Activated CD8-positive, alpha-beta T cell treated with anti-CD3 and anti-CD28 coated beads for 36 hours (primary cell): ENCODE results near the gene FBXW7. TPM values are rescaled to one million over a fixed set of nuclear protein-coding genes. Genes with fewer than 3 reads are reported as not detected.

Experiments used
- ATAC-seq: fragments of 200-7000 bp; cut with Tn5 transposase; one replicate; pipeline ENCODE4 v1.10.0; 2021; ENCODE audit warnings: mild to moderate bottlenecking, moderate library complexity
- CTCF ChIA-PET: fragments of 350-600 bp; sonication (Branson Sonifier 250); formaldehyde crosslinking; loops from one replicate; lab custom pipeline; 2021; ENCODE audit warnings: antibody characterized with exemption; lab: Charles Lee
- POLR2A ChIA-PET: fragments of 350-600 bp; sonication (Branson Sonifier 250); formaldehyde crosslinking; loops from one replicate; lab custom pipeline; 2021; ENCODE audit warnings: antibody characterized with exemption; lab: Charles Lee
- DNase-seq: peaks from one replicate; pipeline ENCODE4 v3.0.0-alpha.2; 2020
- H3K27ac Mint-ChIP-seq: one replicate; pipeline ENCODE4 v1.8.0; 2021; ENCODE audit warnings: mild to moderate bottlenecking, mixed read lengths
- H3K27me3 Mint-ChIP-seq: one replicate; pipeline ENCODE4 v1.8.0; 2021; ENCODE audit warnings: mixed read lengths
- H3K36me3 Mint-ChIP-seq: one replicate; pipeline ENCODE4 v1.8.0; 2021; ENCODE audit warnings: low read depth, mixed read lengths
- H3K4me1 Mint-ChIP-seq: one replicate; pipeline ENCODE4 v1.8.0; 2021; ENCODE audit warnings: low read depth, mixed read lengths
- H3K4me3 Mint-ChIP-seq: one replicate; pipeline ENCODE4 v1.8.0; 2021; ENCODE audit warnings: mild to moderate bottlenecking, moderate library complexity, mixed read lengths
- H3K9me3 Mint-ChIP-seq: one replicate; pipeline ENCODE4 v1.8.0; 2021; ENCODE audit warnings: mixed read lengths
- intact Hi-C: fragments of 100-400 bp; cut with micrococcal nuclease; formaldehyde crosslinking; loops from one replicate; pipeline ENCODE4 v1.10.0; 2022
- total RNA-seq, 2 experiments: library from RNA; stranded (reverse); gene quantifications; one replicate each; pipeline ENCODE4 v1.2.3, GENCODE V29; 2021
- TF ChIP-seq, protein P1 (sequence below): fragments of 200-600 bp; IDR thresholded peaks from one replicate; pipeline ENCODE4 v1.8.0; 2022; ENCODE audit warnings: antibody characterized with exemption, mild to moderate bottlenecking

FBXW7 gene
- total RNA-seq, 2 experiments from 2014 or later: 32.6 to 35.1 TPM

DNA sequence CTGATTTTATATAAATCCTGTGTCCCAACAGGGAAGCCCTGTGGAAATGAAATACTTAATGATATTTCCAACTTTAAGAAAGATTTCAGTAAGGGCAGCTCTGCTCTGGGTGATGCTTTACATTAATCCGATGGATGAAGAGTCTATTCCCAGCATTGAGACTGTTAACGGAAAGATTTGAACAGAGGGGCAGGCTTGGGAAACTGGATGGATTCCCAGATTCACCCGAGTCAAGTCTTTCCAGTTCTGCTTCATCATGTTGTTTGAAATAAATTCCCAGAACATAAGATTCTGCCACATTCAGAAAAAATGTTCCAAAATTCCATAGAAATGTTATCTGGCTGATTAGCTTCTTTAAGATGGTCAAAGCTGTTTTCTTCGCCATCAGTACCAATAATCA lies 246.0 kb downstream of the FBXW7 start:
- TF ChIP-seq, protein P1, sequence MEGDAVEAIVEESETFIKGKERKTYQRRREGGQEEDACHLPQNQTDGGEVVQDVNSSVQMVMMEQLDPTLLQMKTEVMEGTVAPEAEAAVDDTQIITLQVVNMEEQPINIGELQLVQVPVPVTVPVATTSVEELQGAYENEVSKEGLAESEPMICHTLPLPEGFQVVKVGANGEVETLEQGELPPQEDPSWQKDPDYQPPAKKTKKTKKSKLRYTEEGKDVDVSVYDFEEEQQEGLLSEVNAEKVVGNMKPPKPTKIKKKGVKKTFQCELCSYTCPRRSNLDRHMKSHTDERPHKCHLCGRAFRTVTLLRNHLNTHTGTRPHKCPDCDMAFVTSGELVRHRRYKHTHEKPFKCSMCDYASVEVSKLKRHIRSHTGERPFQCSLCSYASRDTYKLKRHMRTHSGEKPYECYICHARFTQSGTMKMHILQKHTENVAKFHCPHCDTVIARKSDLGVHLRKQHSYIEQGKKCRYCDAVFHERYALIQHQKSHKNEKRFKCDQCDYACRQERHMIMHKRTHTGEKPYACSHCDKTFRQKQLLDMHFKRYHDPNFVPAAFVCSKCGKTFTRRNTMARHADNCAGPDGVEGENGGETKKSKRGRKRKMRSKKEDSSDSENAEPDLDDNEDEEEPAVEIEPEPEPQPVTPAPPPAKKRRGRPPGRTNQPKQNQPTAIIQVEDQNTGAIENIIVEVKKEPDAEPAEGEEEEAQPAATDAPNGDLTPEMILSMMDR: no peak
- intact Hi-C loops: no loop called here
- Mint-ChIP-seq H3K4me1 (no peaks in the 10 kb centered on the region), H3K9me3 (no peaks in the 10 kb centered on the region), H3K36me3 (no peaks in the 10 kb centered on the region), H3K4me3 (no peak overlapping the region), H3K27ac (no peak overlapping the region), H3K27me3 (no peaks in the 10 kb centered on the region)
- DNase-seq: no peak
- ChIA-PET CTCF (interaction anchor here (1.1 kb wide), 1 partner anchor 18 kb away, joined by 3 read pairs; no protein-coding TSS in a partner anchor), POLR2A (interaction anchor here (1.3 kb wide), 1 partner anchor 13 kb away, joined by 4 read pairs; no protein-coding TSS in a partner anchor)
- no peak for ATAC-seq

DNA sequence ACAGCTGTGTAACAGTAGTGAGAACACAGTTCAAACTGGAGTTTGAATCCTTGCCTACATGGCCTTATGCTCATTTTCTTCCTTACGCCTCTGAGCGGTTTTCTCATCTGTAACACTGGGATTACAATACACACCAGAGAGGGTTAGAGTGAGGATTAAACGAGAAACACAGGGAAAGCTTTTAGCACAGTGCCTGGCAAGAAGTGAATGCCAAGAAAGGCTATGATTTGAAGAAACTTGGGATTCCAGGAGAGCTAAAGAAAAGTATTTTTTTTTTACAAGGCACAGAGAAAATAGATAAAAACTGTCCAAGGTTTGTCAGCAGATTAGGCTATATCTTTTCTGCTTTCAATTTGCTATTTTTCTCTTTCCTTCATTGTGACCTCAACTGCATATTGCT lies 246.4 kb downstream of the FBXW7 start:
- no peak for DNase-seq
- no peak overlapping the region for H3K4me3 Mint-ChIP-seq

DNA sequence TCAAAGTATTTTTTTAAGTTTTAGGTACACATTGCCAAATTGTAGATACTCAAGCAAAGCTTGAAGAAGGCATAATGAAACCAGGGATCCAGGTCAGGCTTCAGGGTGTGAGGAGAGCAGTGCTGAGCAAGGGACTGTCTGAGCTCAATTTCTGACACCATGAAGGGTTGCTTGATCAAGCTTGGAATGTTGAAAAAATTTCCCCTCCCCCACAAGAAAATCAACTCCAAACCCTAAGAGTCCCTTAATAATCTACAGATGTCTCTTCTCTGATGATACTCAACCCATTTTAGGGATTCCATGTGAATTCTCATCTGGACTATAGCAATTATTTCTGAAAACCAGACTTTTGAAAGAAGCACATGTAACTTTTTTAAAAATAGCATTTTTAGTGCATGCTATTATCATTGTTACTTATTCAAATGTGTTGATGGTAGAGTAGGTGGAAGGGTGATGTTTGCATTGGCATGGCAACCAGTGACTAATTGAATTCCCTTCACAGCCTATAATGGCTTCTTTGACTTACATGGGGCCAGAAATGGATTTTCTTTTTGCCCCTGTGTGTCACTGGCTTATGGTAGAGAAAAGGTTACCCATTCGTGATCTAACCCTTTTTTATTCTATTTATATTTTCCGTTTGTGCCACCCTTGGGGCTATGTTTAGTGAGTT lies 252.0 kb downstream of the FBXW7 start:
- Mint-ChIP-seq H3K36me3 (no peaks in the 10 kb centered on the region), H3K27ac (no peak overlapping the region), H3K4me1 (peaks cover 16% of the 10 kb centered on the region), H3K9me3 (peaks cover 1% of the 10 kb centered on the region), H3K4me3 (no peak overlapping the region), H3K27me3 (no peaks in the 10 kb centered on the region)
- DNase-seq (no peak), ATAC-seq (no peak)
- ChIA-PET POLR2A (no interaction called here), CTCF (interaction anchor here (1.1 kb wide), 1 partner anchor 12 kb away, joined by 3 read pairs; no protein-coding TSS in a partner anchor)
- intact Hi-C loops: no loop called here
- TF ChIP-seq, protein P1: no peak

More for the DNA sequence above, 246.4 kb downstream of the FBXW7 start:
- H3K27me3 Mint-ChIP-seq: no peaks in the 10 kb centered on the region
- CTCF ChIA-PET: interaction anchor here (1.1 kb wide), 1 partner anchor 18 kb away, joined by 3 read pairs; no protein-coding TSS in a partner anchor
- H3K27ac Mint-ChIP-seq: no peak overlapping the region
- intact Hi-C loops: no loop called here
- TF ChIP-seq, protein P1: no peak
- H3K9me3 Mint-ChIP-seq: peaks cover 1% of the 10 kb centered on the region
- no peaks in the 10 kb centered on the region for H3K4me1 Mint-ChIP-seq
- H3K36me3 Mint-ChIP-seq: no peaks in the 10 kb centered on the region
- POLR2A ChIA-PET: interaction anchor here (1.3 kb wide), 1 partner anchor 14 kb away, joined by 4 read pairs; no protein-coding TSS in a partner anchor
- no peak for ATAC-seq

DNA sequence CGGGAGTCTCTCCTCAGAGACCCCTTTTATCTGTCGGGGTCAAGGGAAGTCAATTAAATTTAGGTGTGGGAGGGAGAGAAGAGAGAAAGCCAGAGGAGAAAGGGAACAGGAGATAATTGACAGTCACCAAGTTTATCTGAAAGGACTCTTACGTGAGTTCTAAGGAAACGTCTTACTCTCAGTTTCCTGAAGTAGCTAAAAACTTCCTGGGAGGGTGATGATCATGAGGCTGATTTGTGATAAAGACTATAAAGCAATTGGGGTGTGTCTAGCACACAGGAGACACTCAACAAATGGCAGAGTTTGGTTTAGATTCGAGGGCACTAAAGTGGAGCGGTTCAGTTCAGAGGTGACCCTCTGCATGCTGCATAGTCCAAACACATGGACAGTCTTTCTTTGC lies 254.1 kb downstream of the FBXW7 start:
- Mint-ChIP-seq H3K27me3 (no peaks in the 10 kb centered on the region), H3K4me1 (peaks cover 16% of the 10 kb centered on the region), H3K9me3 (peaks cover 1% of the 10 kb centered on the region), H3K4me3 (no peak overlapping the region), H3K36me3 (no peaks in the 10 kb centered on the region), H3K27ac (no peak overlapping the region)
- DNase-seq (no peak), ATAC-seq (no peak)
- CTCF ChIA-PET: interaction anchor here (0.6 kb wide), 1 partner anchor 25 kb away, joined by 3 read pairs; no protein-coding TSS in a partner anchor
- intact Hi-C loops: no loop called here
- POLR2A ChIA-PET: no interaction called here
- TF ChIP-seq, protein P1: no peak

DNA sequence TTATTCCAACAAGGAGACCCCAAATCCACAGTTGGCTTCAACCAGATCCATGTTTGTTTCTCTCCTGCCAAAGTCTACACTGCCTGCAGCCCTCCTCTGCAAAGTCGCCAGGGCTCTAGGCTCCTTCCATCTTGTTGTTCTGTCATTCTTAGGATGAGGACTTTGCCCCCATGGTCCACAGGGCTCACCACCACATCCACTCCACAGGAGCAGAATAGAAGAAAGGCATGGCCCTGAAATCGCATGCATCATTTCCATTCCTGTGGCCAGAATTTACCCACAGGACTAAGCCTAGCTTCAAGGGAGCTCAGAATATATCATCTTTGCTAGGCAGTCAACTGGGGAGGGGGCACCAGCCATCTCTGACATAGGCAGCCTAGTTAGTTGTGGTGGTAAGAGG lies 254.7 kb downstream of the FBXW7 start:
- no peaks in the 10 kb centered on the region for H3K27me3 Mint-ChIP-seq
- DNase-seq: no peak
- ChIA-PET CTCF (no interaction called here), POLR2A (no interaction called here)
- no peak overlapping the region for H3K27ac Mint-ChIP-seq
- peaks cover 1% of the 10 kb centered on the region for H3K9me3 Mint-ChIP-seq
- ATAC-seq: no peak
- no peak overlapping the region for H3K4me3 Mint-ChIP-seq
- H3K36me3 Mint-ChIP-seq: no peaks in the 10 kb centered on the region
- H3K4me1 Mint-ChIP-seq: peaks cover 16% of the 10 kb centered on the region
- TF ChIP-seq, protein P1: no peak
- intact Hi-C loops: no loop called here
